Measurements from ENCODE around the gene LARGE1. TPM values are rescaled to one million over a fixed set of nuclear protein-coding genes. Genes with fewer than 3 reads are reported as not detected.

The LARGE1 gene
- polyA plus RNA-seq, 1 donor = 28.2 TPM

- DNase-seq = no peak
These were observed 692.5 kb downstream of the LARGE1 start for GRCh38 chr22:33227791-33228190.

- DNase-seq = peak; percentile 35
These were observed 695.4 kb downstream of the LARGE1 start for GRCh38 chr22:33224841-33225240.
